Chondrocyte (in vitro differentiated cells): Measurements from ENCODE around the gene TMPO. TPM values are rescaled to one million over a fixed set of nuclear protein-coding genes. Genes with fewer than 3 reads are reported as not detected.
"Not testable (repeated sequence)": the region's sequence is repeated elsewhere in the genome, so short reads cannot be mapped to it uniquely, and the experiment has no call there.

Source experiments
- DNase-seq: peaks from one replicate; pipeline ENCODE4 v3.0.0; 2021; ENCODE audit warnings: mixed read lengths, low spot score
- H3K27ac Mint-ChIP-seq: one replicate; pipeline ENCODE4 v1.8.0; 2021; ENCODE audit warnings: mild to moderate bottlenecking, moderate library complexity, mixed read lengths; ENCODE audit not compliant: unreplicated experiment
- H3K27me3 Mint-ChIP-seq: 2 replicates; pipeline ENCODE4 v1.8.0; 2021; ENCODE audit warnings: low read depth, mixed read lengths
- H3K36me3 Mint-ChIP-seq: 2 replicates; pipeline ENCODE4 v1.8.0; 2021; ENCODE audit warnings: low read depth, mixed read lengths
- H3K4me1 Mint-ChIP-seq: 2 replicates; pipeline ENCODE4 v1.8.0; 2021; ENCODE audit warnings: low read depth, mild to moderate bottlenecking, mixed read lengths
- H3K4me3 Mint-ChIP-seq: one replicate; pipeline ENCODE4 v1.8.0; 2021; ENCODE audit warnings: mild to moderate bottlenecking, moderate library complexity, mixed read lengths; ENCODE audit not compliant: unreplicated experiment
- H3K9me3 Mint-ChIP-seq: 2 replicates; pipeline ENCODE4 v1.8.0; 2021; ENCODE audit warnings: low read depth, mixed read lengths
- CTCF ChIP-seq: fragments of 200-600 bp; sonication (generic); IDR thresholded peaks from 2 replicates; pipeline ENCODE4 v1.5.0; 2021; ENCODE audit warnings: antibody characterized with exemption, mild to moderate bottlenecking, moderate library complexity
- total RNA-seq: library from RNA; stranded (reverse); gene quantifications from 3 replicates; pipeline ENCODE4 v1.2.1, GENCODE V29; 2021

Gene TMPO
- total RNA-seq, 1 donor from 2014 or later: 38.7 TPM

DNA sequence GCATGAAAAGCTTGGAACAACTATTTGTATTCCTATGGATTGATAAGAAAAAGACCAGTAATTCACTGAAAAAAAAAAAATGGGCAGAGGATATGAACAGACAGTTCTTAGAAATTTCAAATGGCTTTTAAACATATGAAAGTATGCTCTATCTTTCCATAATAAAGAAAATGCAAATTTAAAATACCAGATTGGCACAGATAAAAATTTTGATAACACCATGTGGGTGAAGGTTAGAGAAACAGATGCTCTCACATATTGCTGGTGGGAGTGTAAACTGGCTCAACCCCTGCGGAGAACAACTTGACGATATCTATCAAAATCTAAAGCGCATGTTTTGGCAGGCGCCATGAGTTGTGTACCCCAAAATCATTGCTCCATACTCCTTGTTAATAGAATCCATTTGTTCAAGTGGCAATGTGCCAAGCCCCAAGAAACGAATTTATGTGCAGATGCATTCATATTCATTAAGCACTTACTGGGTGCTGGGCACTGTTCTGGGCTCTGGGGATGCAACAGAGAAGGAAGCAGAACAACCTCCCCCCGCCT is 29.5 kb upstream of the TMPO start:
- peaks cover 14% of the 10 kb centered on the region for H3K4me1 Mint-ChIP-seq
- DNase-seq: no peak
- no peak overlapping the region for H3K4me3 Mint-ChIP-seq
- no peaks in the 10 kb centered on the region for H3K27me3 Mint-ChIP-seq
- no peak for TF ChIP-seq CTCF
- H3K36me3 Mint-ChIP-seq: no peaks in the 10 kb centered on the region
- no peak overlapping the region for H3K27ac Mint-ChIP-seq
- peaks cover 3% of the 10 kb centered on the region for H3K9me3 Mint-ChIP-seq

DNA sequence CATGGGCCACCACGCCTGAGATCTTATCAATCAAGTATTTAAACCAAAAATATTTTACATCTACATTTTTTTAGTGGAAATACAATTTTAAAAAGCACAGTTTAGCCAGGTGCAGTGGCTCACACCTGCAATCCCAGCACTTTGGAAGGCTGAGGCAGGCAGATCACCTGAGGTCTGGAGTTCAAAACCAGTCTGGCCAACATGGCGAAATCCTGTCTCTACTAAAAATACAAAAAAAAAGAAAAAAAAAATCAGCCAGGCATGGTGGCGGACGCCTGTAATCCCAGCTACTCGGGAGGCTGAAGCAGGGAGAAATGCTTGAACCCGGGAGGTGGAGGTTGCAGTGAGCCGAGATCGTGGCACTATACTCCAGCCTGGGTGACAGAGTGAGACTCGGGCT is 27.0 kb upstream of the TMPO start:
- H3K27ac Mint-ChIP-seq, H3K36me3 Mint-ChIP-seq, H3K27me3 Mint-ChIP-seq, H3K4me3 Mint-ChIP-seq, H3K9me3 Mint-ChIP-seq, DNase-seq: not testable (repeated sequence)
- H3K4me1 Mint-ChIP-seq: peaks cover 19% of the 10 kb centered on the region

DNA sequence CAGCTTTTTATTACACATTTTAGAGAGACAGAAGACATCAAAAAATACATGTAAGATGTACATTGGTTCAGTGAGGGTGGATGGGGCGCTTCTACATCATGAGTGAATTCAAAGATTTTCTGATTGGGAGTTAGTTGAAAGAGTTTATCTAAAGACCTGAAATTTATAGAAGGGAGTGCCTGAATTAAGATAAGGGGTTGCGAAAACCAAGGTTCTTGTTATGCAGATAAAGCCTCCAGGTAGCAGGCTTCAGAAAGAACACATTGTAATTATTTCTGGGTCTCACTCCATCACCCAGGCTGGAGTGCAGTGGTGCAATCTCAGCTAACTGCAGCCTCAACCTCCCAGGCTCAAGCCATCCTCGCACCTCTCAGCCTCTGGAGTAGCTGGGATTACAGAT is 26.2 kb upstream of the TMPO start:
- TF ChIP-seq CTCF: no peak
- no peak for DNase-seq
- no peaks in the 10 kb centered on the region for H3K36me3 Mint-ChIP-seq
- peaks cover 19% of the 10 kb centered on the region for H3K4me1 Mint-ChIP-seq
- no peak overlapping the region for H3K4me3 Mint-ChIP-seq
- H3K27ac Mint-ChIP-seq: no peak overlapping the region
- H3K27me3 Mint-ChIP-seq: no peaks in the 10 kb centered on the region
- H3K9me3 Mint-ChIP-seq: no peaks in the 10 kb centered on the region

DNA sequence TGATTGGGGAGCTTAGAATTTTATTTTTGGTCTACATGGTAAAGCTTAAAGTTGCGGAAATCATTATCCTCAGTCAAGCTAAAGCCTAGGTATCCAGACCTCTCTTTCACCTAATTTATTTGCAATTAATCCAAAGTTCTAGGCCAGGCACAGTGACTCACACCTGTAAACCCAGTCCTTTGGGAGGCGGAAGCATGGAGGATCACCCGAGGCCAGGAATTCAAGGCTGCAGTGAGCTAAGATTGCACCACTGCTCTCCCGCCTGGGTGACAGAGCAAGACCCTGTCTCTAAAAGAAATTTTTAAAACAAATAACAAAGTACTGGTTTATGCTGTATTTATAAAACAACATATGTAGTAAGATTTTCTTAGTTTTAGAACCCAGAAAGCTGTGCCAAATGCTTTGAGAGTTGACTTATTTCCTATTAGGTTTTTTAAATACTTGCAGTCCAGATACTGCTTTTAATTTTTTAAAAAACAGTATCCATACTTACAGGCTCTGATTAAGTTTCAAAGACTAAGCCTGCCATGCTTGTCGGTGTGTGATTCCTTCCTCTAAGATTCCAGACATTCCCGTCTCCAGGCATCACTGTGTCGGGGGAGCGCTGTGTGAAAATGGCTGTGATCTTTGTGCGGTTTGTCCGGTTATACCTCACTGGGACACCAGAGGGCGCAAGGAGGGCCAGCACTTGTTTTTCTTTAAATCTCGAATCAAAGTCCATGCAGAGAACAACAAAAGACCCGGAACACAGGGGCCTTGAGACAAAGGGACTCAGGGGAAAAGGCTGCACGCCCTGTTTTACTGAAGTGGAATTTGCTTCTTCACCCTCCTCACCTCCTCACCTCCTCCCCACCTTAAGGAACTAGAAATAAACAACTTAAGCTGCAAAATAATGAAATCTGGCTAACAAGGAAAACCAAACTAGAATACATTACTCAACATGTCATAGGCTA is 24.6 kb upstream of the TMPO start:
- peak; percentile 93 for TF ChIP-seq CTCF
- DNase-seq: no peak
- H3K4me1 Mint-ChIP-seq: peaks cover 19% of the 10 kb centered on the region
- no peaks in the 10 kb centered on the region for H3K27me3 Mint-ChIP-seq
- H3K27ac Mint-ChIP-seq: peak overlapping the region; percentile 95
- no peaks in the 10 kb centered on the region for H3K36me3 Mint-ChIP-seq
- no peaks in the 10 kb centered on the region for H3K9me3 Mint-ChIP-seq
- peak overlapping the region; percentile 50 for H3K4me3 Mint-ChIP-seq

DNA sequence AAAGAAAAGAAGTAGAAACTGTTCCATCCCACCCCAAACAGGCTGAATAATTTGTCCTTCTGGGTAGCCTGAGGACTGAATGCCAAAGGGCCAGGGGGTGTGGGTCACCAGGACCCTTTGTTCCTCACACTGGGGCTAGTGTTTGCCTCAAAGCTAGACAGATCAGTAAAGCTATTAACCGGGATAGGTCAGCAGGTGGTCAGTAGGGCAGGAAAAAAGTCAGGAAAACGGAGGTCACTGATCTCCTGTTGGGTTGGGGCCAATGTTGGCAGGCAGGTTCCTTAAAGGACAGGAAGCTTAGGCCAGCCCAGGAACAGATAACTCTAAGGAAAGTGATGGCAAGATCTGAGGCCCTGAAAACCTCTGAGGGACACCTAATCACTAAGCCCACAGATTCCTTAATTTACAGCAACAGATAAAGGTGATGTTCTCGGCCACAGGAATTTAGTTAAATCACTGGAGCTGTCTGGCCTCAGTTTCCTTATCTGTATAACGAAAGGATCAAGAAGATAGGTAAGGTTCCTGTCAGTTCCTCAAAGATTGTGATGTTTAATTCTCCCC is 22.7 kb upstream of the TMPO start:
- Mint-ChIP-seq H3K4me1 (peaks cover 16% of the 10 kb centered on the region), H3K27me3 (no peaks in the 10 kb centered on the region), H3K36me3 (no peaks in the 10 kb centered on the region), H3K9me3 (no peaks in the 10 kb centered on the region), H3K4me3 (no peak overlapping the region), H3K27ac (no peak overlapping the region)
- no peak for DNase-seq
- no peak for TF ChIP-seq CTCF

DNA sequence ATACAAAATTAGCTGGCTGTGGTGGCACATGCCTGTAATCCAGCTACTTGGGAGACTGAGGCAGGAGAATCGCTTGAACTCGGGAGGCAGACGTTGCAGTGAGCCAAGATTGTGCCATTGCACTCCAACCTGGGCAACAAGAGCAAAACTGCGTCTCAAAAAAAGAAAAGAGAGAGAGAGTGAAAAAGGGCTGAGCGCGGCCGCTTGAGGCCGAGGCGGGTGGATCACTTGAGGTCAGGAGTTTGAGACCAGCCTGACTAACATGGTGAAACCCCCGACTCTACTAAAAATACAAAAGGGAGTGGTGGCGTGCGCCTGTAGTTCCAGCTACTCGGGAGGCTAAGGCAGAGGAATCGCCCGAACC is 14.1 kb upstream of the TMPO start:
- DNase-seq, H3K9me3 Mint-ChIP-seq, H3K27me3 Mint-ChIP-seq, H3K36me3 Mint-ChIP-seq, H3K27ac Mint-ChIP-seq, H3K4me3 Mint-ChIP-seq: not testable (repeated sequence)
- H3K4me1 Mint-ChIP-seq: peaks cover 12% of the 10 kb centered on the region
